DND-41 (cell line): ENCODE data around the gene AGAP1.

Source experiments
- EZH2 ChIP-seq: IDR thresholded peaks from 3 replicates; pipeline ENCODE4 v1.6.1; 2012; ENCODE audit warnings: borderline replicate concordance, low read depth, mild to moderate bottlenecking, moderate library complexity, low read length, inconsistent platforms; ENCODE audit not compliant: severe bottlenecking
- TF ChIP-seq, protein P1 (sequence below): IDR thresholded peaks from 2 replicates; pipeline ENCODE4 v1.5.1; 2012; ENCODE audit warnings: borderline replicate concordance, low read length, moderate library complexity, mild to moderate bottlenecking; ENCODE audit not compliant: poor library complexity, severe bottlenecking; ENCODE audit errors: extremely low read depth

DNA sequence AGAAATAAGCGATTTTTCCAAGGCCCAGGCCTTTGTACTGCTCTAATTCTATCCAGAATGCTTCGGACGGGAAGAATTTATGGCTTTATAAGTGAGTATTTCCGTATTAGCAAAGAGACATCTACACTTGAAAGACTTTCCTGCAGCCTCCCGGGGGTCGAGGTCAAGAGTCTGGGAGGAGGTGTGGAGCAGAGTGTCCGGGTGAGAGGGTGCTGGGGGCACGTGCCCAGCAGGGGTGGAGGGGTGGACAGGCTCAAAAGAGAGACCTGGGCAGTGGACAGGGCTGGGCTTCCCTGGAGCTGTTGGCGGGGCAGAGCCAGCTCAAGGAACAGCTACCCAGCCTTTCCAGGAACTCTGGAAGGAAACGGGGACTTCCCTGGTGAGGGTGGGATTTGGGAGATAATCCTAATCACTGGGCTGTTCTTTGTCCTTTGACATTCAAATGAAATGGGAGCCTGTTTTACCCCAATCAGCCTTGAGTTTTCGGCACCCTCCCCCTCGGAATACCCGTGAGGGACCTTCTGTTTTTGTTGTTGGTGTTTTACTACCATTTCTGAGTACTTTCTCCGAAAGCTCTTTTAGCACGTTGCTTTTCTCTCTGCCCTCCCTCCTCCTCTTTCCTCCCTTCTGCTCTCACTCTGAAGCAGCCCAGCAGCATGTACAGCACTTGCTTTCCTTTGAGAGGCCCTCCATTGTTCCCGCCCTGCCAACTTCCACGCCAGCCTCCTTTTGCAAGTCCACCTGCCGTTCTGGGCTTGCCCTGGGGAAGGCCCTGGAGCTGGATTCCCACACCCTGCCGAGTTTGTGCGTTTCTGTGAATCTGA, 164.7 kb downstream of the AGAP1 start:
- TF ChIP-seq, protein P1, sequence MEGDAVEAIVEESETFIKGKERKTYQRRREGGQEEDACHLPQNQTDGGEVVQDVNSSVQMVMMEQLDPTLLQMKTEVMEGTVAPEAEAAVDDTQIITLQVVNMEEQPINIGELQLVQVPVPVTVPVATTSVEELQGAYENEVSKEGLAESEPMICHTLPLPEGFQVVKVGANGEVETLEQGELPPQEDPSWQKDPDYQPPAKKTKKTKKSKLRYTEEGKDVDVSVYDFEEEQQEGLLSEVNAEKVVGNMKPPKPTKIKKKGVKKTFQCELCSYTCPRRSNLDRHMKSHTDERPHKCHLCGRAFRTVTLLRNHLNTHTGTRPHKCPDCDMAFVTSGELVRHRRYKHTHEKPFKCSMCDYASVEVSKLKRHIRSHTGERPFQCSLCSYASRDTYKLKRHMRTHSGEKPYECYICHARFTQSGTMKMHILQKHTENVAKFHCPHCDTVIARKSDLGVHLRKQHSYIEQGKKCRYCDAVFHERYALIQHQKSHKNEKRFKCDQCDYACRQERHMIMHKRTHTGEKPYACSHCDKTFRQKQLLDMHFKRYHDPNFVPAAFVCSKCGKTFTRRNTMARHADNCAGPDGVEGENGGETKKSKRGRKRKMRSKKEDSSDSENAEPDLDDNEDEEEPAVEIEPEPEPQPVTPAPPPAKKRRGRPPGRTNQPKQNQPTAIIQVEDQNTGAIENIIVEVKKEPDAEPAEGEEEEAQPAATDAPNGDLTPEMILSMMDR, result no peak
- TF ChIP-seq EZH2, result no peak
